GM15510 (cell line): ENCODE data around the gene HBB.
"Not testable (repeated sequence)": the region's sequence is repeated elsewhere in the genome, so short reads cannot be mapped to it uniquely, and the experiment has no call there.

Experiments used
- POLR2A ChIP-seq: IDR thresholded peaks from 3 replicates; pipeline ENCODE4 v1.6.1; 2011; ENCODE audit warnings: borderline replicate concordance; ENCODE audit not compliant: insufficient read length; ENCODE audit errors: extremely low read depth

HBB gene

GRCh38 chr11:5251746-5252145 is 24.9 kb upstream of the HBB start:
- TF ChIP-seq POLR2A, result no peak

- TF ChIP-seq POLR2A, result no peak
Measured at GRCh38 chr11:5250543-5251204, 23.8 kb upstream of the HBB start.

GRCh38 chr11:5249807-5250396 is 23.0 kb upstream of the HBB start, which contains the start of gene HBG1:
HBG1 (minus strand) TSS chr11:5249857; CDS start chr11:5249804, 53 bp downstream.
- not testable (repeated sequence) for TF ChIP-seq POLR2A

GRCh38 chr11:5247472-5248192 is 20.8 kb upstream of the HBB start:
- no peak for TF ChIP-seq POLR2A

- no peak for TF ChIP-seq POLR2A
Measured at GRCh38 chr11:5246772-5247471, 20.1 kb upstream of the HBB start.

GRCh38 chr11:5245155-5245554 is 18.3 kb upstream of the HBB start:
- TF ChIP-seq POLR2A, result no peak

GRCh38 chr11:5243816-5244180 is 16.9 kb upstream of the HBB start:
- no peak for TF ChIP-seq POLR2A

- TF ChIP-seq POLR2A, result no peak
Measured at GRCh38 chr11:5242933-5243815, 16.3 kb upstream of the HBB start.

- TF ChIP-seq POLR2A, result no peak
Measured at GRCh38 chr11:5242208-5242607, 15.3 kb upstream of the HBB start.

GRCh38 chr11:5241458-5241857 is 14.6 kb upstream of the HBB start:
- TF ChIP-seq POLR2A, result no peak

GRCh38 chr11:5240458-5240857 is 13.6 kb upstream of the HBB start:
- TF ChIP-seq POLR2A, result no peak

- TF ChIP-seq POLR2A, result no peak
Measured at GRCh38 chr11:5240056-5240455, 13.2 kb upstream of the HBB start.

- TF ChIP-seq POLR2A, result no peak
Measured at GRCh38 chr11:5239046-5239445, 12.2 kb upstream of the HBB start.

GRCh38 chr11:5238486-5238885 is 11.6 kb upstream of the HBB start:
- no peak for TF ChIP-seq POLR2A

- no peak for TF ChIP-seq POLR2A
Measured at GRCh38 chr11:5237420-5237819, 10.5 kb upstream of the HBB start.

GRCh38 chr11:5235364-5236095 is 8.7 kb upstream of the HBB start:
- TF ChIP-seq POLR2A, result no peak
